GM12865 (cell line): ENCODE measurements around the gene PHTF2.

ENCODE experiments used
- DNase-seq: peaks from one replicate; pipeline ENCODE4 v3.0.0; 2010; ENCODE audit warnings: low read depth
- H3K4me3 ChIP-seq: 2 replicates; pipeline ENCODE4 v1.5.1; 2011; ENCODE audit warnings: mild to moderate bottlenecking, low read depth, low read length, control low read depth
- CTCF ChIP-seq: IDR thresholded peaks from 2 replicates; pipeline ENCODE4 v1.5.1; 2011; ENCODE audit warnings: low read length, control low read depth, low read depth, inconsistent platforms; ENCODE audit not compliant: insufficient read depth; ENCODE audit errors: missing control alignments

The PHTF2 gene

GRCh38 chr7:77824636-77825035 is 26.1 kb downstream of the PHTF2 start:
- TF ChIP-seq CTCF = no peak

GRCh38 chr7:77825131-77825530 is 26.6 kb downstream of the PHTF2 start:
- no peak for DNase-seq
- no peak overlapping the region for H3K4me3 ChIP-seq
- TF ChIP-seq CTCF = no peak

More at GRCh38 chr7:77824636-77825035, 26.1 kb downstream of the PHTF2 start:
- no peak for DNase-seq
- H3K4me3 ChIP-seq = no peak overlapping the region

GRCh38 chr7:77826300-77826699 is 27.7 kb downstream of the PHTF2 start:
- no peak overlapping the region for H3K4me3 ChIP-seq
- DNase-seq = no peak
- no peak for TF ChIP-seq CTCF

- DNase-seq = no peak
Measured at GRCh38 chr7:77827999-77828398, 29.4 kb downstream of the PHTF2 start.

GRCh38 chr7:77830649-77831355 is 32.2 kb downstream of the PHTF2 start:
- no peak overlapping the region for H3K4me3 ChIP-seq
- TF ChIP-seq CTCF = no peak
- DNase-seq = no peak

More at GRCh38 chr7:77827999-77828398, 29.4 kb downstream of the PHTF2 start:
- no peak overlapping the region for H3K4me3 ChIP-seq
- no peak for TF ChIP-seq CTCF

GRCh38 chr7:77831481-77831880 is 32.9 kb downstream of the PHTF2 start:
- no peak for TF ChIP-seq CTCF
- no peak overlapping the region for H3K4me3 ChIP-seq
- DNase-seq = no peak

GRCh38 chr7:77831953-77832352 is 33.4 kb downstream of the PHTF2 start:
- TF ChIP-seq CTCF = no peak
- no peak overlapping the region for H3K4me3 ChIP-seq
- DNase-seq = no peak
